ENCODE measurements around the gene MEGF11. TPM values are rescaled to one million over a fixed set of nuclear protein-coding genes. Genes with fewer than 3 reads are reported as not detected.

Gene MEGF11
- total RNA-seq, 1 experiment from 2014 or later: 0.09 TPM

- no peak overlapping the region for H3K27ac Mint-ChIP-seq (ENCODE audit: low read depth, unreplicated experiment)
- no peak overlapping the region for H3K4me3 Mint-ChIP-seq (ENCODE audit: unreplicated experiment)
- no TSS peak for BruUV-seq (replicated peaks)
- intact Hi-C loops (cut with micrococcal nuclease): no loop called here
- H3K36me3 Mint-ChIP-seq (ENCODE audit: insufficient read depth, unreplicated experiment): no peaks in the 10 kb centered on the region
- no peaks in the 10 kb centered on the region for H3K4me1 Mint-ChIP-seq (ENCODE audit: insufficient read depth, unreplicated experiment)
- DNase-seq (ENCODE audit: unreplicated experiment): no peak
- peaks cover 57% of the 10 kb centered on the region for H3K27me3 Mint-ChIP-seq (ENCODE audit: insufficient read depth, unreplicated experiment)
- CTCF ChIA-PET: interaction anchor here (0.6 to 0.7 kb wide), 3 partner anchors 10 to 1311 kb away, joined by 3 to 4 read pairs (median 4); no protein-coding TSS in a partner anchor
- TF ChIP-seq CTCF (IDR thresholded peaks at IDR 0.05; ENCODE audit: unreplicated experiment): no peak
- H3K9me3 Mint-ChIP-seq (ENCODE audit: unreplicated experiment): no peaks in the 10 kb centered on the region
- POLR2A ChIA-PET: no interaction called here
These were observed 236.6 kb downstream of the MEGF11 start for GRCh38 chr15:66017000-66017399.

GRCh38 chr15:66016199-66016598, 237.4 kb downstream of the MEGF11 start:
- H3K36me3 Mint-ChIP-seq (ENCODE audit: insufficient read depth, unreplicated experiment): no peaks in the 10 kb centered on the region
- ChIA-PET CTCF (interaction anchor here (0.6 kb wide), 1 partner anchor 1312 kb away, joined by 4 read pairs; no protein-coding TSS in a partner anchor), POLR2A (no interaction called here)
- H3K4me3 Mint-ChIP-seq (ENCODE audit: unreplicated experiment): no peak overlapping the region
- H3K9me3 Mint-ChIP-seq (ENCODE audit: unreplicated experiment): no peaks in the 10 kb centered on the region
- H3K27ac Mint-ChIP-seq (ENCODE audit: low read depth, unreplicated experiment): no peak overlapping the region
- no peak for TF ChIP-seq CTCF (IDR thresholded peaks at IDR 0.05; ENCODE audit: unreplicated experiment)
- H3K27me3 Mint-ChIP-seq (ENCODE audit: insufficient read depth, unreplicated experiment): peaks cover 60% of the 10 kb centered on the region
- no peaks in the 10 kb centered on the region for H3K4me1 Mint-ChIP-seq (ENCODE audit: insufficient read depth, unreplicated experiment)
- DNase-seq (ENCODE audit: unreplicated experiment): no peak
- no TSS peak for BruUV-seq (replicated peaks)
- intact Hi-C loops (cut with micrococcal nuclease): no loop called here

DNA sequence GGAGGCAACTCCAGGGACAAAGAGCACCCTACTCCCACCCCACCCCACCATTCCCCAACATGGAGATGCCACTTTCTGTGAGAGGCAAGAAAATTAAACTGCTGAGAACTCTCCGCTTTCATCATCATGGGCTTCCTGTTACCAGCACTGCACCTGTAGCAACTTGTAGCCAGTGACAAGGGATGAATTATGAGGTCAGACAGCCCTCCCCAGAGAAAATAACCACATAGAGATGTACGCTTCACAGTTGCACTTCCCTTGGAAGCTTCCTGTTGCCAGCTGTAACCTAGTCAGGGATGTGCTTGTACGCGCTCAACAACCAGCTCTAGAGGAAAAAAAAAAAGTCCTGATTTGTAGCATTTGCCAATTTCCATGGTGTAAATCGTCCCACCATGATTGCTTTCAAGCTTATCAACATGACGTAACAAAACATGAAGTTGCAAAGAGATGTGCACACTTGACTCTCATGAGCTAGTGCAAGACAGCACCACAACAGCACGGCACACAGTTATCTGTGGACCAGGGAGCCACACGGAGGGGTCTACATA, 238.8 kb downstream of the MEGF11 start:
- Mint-ChIP-seq H3K4me1 (ENCODE audit: insufficient read depth, unreplicated experiment) (no peaks in the 10 kb centered on the region), H3K36me3 (ENCODE audit: insufficient read depth, unreplicated experiment) (no peaks in the 10 kb centered on the region), H3K4me3 (ENCODE audit: unreplicated experiment) (no peak overlapping the region), H3K27me3 (ENCODE audit: insufficient read depth, unreplicated experiment) (peaks cover 67% of the 10 kb centered on the region), H3K27ac (ENCODE audit: low read depth, unreplicated experiment) (no peak overlapping the region), H3K9me3 (ENCODE audit: unreplicated experiment) (no peaks in the 10 kb centered on the region)
- TF ChIP-seq CTCF (IDR thresholded peaks at IDR 0.05; ENCODE audit: unreplicated experiment): no peak
- CTCF ChIA-PET: no interaction called here
- intact Hi-C loops (cut with micrococcal nuclease): no loop called here
- POLR2A ChIA-PET: no interaction called here
- no peak for DNase-seq (ENCODE audit: unreplicated experiment)
- no TSS peak for BruUV-seq (replicated peaks)

DNA sequence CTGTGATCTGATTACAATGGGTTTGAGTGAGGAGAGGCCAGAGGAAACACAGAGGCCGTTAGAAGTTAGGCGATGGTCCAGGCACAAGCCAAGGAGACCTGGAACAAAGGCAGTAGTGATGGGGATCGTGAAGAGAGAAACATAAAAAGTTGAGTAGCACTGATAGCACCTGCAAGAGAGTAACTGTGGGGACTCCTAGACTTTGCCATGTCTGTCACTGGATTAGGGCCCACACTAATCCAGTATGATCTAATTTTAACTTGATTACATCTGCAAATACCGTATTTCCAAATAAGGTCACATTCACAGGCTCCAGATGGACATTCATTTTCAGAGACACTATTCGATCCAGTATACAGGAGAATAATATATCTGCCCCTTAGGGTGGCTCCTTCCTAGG, 239.5 kb downstream of the MEGF11 start:
- POLR2A ChIA-PET: no interaction called here
- no peak overlapping the region for H3K27ac Mint-ChIP-seq (ENCODE audit: low read depth, unreplicated experiment)

More for the DNA sequence above, 239.5 kb downstream of the MEGF11 start:
- Mint-ChIP-seq H3K4me3 (ENCODE audit: unreplicated experiment) (no peak overlapping the region), H3K9me3 (ENCODE audit: unreplicated experiment) (no peaks in the 10 kb centered on the region), H3K36me3 (ENCODE audit: insufficient read depth, unreplicated experiment) (no peaks in the 10 kb centered on the region), H3K4me1 (ENCODE audit: insufficient read depth, unreplicated experiment) (no peaks in the 10 kb centered on the region), H3K27me3 (ENCODE audit: insufficient read depth, unreplicated experiment) (peaks cover 66% of the 10 kb centered on the region)
- no peak for DNase-seq (ENCODE audit: unreplicated experiment)
- intact Hi-C loops (cut with micrococcal nuclease): no loop called here
- no TSS peak for BruUV-seq (replicated peaks)
- no peak for TF ChIP-seq CTCF (IDR thresholded peaks at IDR 0.05; ENCODE audit: unreplicated experiment)
- CTCF ChIA-PET: no interaction called here
